Tibial artery (tissue), 4 donors: Measurements from ENCODE around the gene VSTM2B.
A peak's percentile ranks its signal among the peaks of the same experiment; 100 is the strongest.

Source experiments
- DNase-seq, 2 donors: peaks; one replicate each; pipeline ENCODE4 v3.0.0-alpha.2; 2019
- H3K27ac ChIP-seq, 2 donors: fragments of 200-600 bp; sonication (generic) in 1 of 2; 1 replicate in 1 of 2; 2 replicates in 1 of 2; pipeline ENCODE4 v1.5.1; 2018 to 2019; ENCODE audit warnings: mild to moderate bottlenecking in 1 of 2
- H3K27me3 ChIP-seq, 2 donors: fragments of 200-600 bp; sonication (generic) in 1 of 2; one replicate each; pipeline versions ENCODE4 v1.5.1 to v1.6.0; 2016 to 2019
- H3K36me3 ChIP-seq, 3 donors: fragments of 200-600 bp; sonication (generic) in 2 of 3; one replicate each; pipeline ENCODE4 v1.5.1; 2016 to 2019; ENCODE audit warnings: mild to moderate bottlenecking in 2 of 3
- H3K4me1 ChIP-seq, 4 donors: fragments of 200-600 bp; sonication (generic) in 2 of 4; 1 replicate in 3 of 4; 2 replicates in 1 of 4; pipeline ENCODE4 v1.5.1; 2016 to 2019
- H3K4me3 ChIP-seq, 2 donors: fragments of 200-600 bp; sonication (generic) in 1 of 2; 1 replicate in 1 of 2; 2 replicates in 1 of 2; pipeline ENCODE4 v1.5.1; 2018 to 2019; ENCODE audit warnings: mild to moderate bottlenecking in 2 of 2
- H3K9me3 ChIP-seq, 3 donors: fragments of 200-600 bp; sonication (generic) in 1 of 3; one replicate each; pipeline ENCODE4 v1.5.1; 2016 to 2019
- intact Hi-C: fragments of 100-400 bp; cut with DNase I; formaldehyde crosslinking; loops from one replicate; pipeline ENCODE4 v1.15.0; 2023; ENCODE audit warnings: low total_unique reads
- TF ChIP-seq, protein P1 (sequence below), 2 experiments: fragments of 200-600 bp in 1 of 2; fragments of 450-650 bp in 1 of 2; IDR thresholded peaks; one replicate each; pipeline ENCODE4 v1.5.1; 2017 to 2019; ENCODE audit warnings: antibody characterized with exemption in 2 of 2, mild to moderate bottlenecking in 1 of 2, moderate library complexity in 1 of 2

VSTM2B gene

DNA sequence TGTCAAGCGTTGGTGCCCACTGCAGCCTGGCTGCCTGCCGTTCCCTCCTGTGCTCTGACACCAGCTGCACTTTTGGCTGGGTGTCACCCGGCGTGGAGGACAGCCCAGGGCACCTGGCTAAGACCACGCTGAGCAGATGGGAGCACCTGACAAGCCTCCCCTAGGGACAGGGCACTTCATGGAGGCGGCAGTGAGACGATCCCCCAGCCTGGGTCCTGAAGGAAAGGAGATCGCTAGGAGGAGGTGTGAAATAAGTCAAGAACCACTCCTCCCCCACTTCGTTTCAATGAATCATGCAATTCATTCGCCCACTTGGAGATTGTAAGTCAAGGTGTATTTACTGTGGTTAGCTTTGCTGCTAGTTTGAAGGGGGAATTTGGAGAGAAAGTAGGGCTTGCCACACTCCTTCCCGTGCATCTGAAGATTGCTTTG is 38.8 kb downstream of the VSTM2B start:
- intact Hi-C loops: no loop called here
- Histone ChIP-seq H3K27ac (no peak overlapping the region), H3K4me1 (no peaks in the 10 kb centered on the region), H3K4me3 (no peak overlapping the region), H3K36me3 (no peaks in the 10 kb centered on the region), H3K27me3 (peaks cover 0 to 23% of the 10 kb centered on the region in 2 donors), H3K9me3 (peaks cover 0 to 12% (median 10%) of the 10 kb centered on the region in 3 donors)
- peak in 1 of 2 donors; percentile 31 for DNase-seq
- TF ChIP-seq, protein P1, sequence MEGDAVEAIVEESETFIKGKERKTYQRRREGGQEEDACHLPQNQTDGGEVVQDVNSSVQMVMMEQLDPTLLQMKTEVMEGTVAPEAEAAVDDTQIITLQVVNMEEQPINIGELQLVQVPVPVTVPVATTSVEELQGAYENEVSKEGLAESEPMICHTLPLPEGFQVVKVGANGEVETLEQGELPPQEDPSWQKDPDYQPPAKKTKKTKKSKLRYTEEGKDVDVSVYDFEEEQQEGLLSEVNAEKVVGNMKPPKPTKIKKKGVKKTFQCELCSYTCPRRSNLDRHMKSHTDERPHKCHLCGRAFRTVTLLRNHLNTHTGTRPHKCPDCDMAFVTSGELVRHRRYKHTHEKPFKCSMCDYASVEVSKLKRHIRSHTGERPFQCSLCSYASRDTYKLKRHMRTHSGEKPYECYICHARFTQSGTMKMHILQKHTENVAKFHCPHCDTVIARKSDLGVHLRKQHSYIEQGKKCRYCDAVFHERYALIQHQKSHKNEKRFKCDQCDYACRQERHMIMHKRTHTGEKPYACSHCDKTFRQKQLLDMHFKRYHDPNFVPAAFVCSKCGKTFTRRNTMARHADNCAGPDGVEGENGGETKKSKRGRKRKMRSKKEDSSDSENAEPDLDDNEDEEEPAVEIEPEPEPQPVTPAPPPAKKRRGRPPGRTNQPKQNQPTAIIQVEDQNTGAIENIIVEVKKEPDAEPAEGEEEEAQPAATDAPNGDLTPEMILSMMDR (IDR thresholded peaks at IDR 0.05): no peak

DNA sequence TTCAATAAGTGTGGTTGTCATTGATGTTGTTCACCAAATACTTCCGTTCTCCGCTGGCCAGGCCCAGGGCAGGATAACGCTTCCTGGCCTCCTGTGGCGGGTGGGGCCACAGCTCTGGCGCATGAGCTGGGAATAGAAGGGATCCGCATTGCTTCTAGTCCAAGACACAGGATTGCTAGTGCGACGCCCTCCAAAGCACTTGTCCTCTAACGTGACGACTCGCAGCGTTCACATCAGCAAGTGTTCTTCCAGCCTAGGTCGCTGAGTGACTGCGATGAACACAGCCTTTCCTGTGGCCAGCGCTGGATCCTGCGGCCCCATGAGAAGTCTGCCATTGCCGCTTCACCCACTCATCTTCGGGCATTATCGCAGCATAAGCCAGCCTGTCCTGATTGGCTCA is 39.4 kb downstream of the VSTM2B start:
- Histone ChIP-seq H3K36me3 (no peaks in the 10 kb centered on the region), H3K9me3 (peaks cover 0 to 6% (median 4%) of the 10 kb centered on the region in 3 donors), H3K4me1 (no peaks in the 10 kb centered on the region), H3K27me3 (peaks cover 0 to 23% of the 10 kb centered on the region in 2 donors), H3K27ac (no peak overlapping the region), H3K4me3 (no peak overlapping the region)
- DNase-seq: peak in 1 of 2 donors; percentile 21
- TF ChIP-seq, protein P1 (IDR thresholded peaks at IDR 0.05): no peak
- intact Hi-C loops: no loop called here

DNA sequence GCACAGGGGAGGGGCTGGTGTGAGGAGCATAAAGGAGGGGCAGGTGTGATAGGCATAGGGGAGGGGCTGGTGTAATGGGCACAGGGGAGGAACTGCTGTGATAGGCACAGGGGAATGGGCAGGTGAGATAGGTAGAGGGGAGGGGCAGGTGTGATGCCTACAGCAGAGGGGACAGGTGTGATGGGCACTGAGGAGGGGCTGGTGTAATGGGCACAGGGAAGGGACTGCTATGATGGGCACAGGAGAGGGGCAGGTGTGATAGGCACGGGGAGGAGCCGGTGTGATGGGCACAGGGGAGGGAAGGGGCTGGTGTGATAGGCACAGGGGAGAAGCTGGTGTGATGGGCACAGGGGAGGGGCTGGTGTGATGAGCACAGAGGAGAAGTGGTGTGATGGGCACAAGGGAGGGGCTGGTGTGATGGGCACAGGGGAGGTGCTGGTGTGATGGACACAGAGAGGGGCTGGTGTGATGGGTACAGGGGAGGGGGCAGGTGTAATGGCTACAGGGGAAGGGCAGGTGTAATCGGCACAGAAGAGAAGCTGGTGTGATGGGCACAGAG is 40.8 kb downstream of the VSTM2B start:
- Histone ChIP-seq H3K27me3 (peaks cover 0 to 23% of the 10 kb centered on the region in 2 donors), H3K27ac (no peak overlapping the region), H3K4me3 (no peak overlapping the region), H3K4me1 (no peaks in the 10 kb centered on the region), H3K36me3 (no peaks in the 10 kb centered on the region), H3K9me3 (no peaks in the 10 kb centered on the region)
- intact Hi-C loops: no loop called here
- peak in 1 of 2 donors; percentile 40 for DNase-seq
- TF ChIP-seq, protein P1 (IDR thresholded peaks at IDR 0.05): no peak

DNA sequence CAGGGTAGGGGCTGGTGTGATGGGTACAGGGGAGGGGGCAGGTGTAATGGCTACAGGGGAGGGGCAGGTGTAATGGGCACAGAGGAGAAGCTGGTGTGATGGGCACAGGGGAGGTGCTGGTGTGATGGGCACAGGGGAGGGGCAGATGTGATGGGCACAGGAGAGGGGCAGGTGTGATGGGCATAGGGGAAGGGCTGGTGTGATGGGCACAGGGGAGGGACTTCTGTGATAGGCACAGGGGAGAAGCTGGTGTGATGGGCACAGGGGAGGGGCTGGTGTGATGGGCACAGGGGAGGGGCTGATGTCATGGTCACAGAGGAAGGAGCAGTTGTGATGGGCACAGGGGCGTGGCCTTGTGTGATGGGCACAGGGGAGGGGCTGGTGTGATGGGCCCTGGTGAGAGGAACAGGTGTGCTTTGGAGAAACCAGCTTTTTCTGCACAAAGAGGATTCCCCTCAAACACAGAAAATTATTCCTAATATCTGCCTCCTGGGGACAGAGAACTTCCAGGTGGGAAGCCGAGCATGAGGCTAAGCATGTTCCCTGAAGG is 41.6 kb downstream of the VSTM2B start:
- no peak overlapping the region for H3K4me3 ChIP-seq
- DNase-seq: peak in 1 of 2 donors; percentile 11
- H3K27ac ChIP-seq: no peak overlapping the region
- no peaks in the 10 kb centered on the region for H3K36me3 ChIP-seq
- peaks cover 0 to 27% of the 10 kb centered on the region in 2 donors for H3K27me3 ChIP-seq
- H3K4me1 ChIP-seq: no peaks in the 10 kb centered on the region
- H3K9me3 ChIP-seq: no peaks in the 10 kb centered on the region
- intact Hi-C loops: no loop called here
- TF ChIP-seq, protein P1 (IDR thresholded peaks at IDR 0.05): no peak

DNA sequence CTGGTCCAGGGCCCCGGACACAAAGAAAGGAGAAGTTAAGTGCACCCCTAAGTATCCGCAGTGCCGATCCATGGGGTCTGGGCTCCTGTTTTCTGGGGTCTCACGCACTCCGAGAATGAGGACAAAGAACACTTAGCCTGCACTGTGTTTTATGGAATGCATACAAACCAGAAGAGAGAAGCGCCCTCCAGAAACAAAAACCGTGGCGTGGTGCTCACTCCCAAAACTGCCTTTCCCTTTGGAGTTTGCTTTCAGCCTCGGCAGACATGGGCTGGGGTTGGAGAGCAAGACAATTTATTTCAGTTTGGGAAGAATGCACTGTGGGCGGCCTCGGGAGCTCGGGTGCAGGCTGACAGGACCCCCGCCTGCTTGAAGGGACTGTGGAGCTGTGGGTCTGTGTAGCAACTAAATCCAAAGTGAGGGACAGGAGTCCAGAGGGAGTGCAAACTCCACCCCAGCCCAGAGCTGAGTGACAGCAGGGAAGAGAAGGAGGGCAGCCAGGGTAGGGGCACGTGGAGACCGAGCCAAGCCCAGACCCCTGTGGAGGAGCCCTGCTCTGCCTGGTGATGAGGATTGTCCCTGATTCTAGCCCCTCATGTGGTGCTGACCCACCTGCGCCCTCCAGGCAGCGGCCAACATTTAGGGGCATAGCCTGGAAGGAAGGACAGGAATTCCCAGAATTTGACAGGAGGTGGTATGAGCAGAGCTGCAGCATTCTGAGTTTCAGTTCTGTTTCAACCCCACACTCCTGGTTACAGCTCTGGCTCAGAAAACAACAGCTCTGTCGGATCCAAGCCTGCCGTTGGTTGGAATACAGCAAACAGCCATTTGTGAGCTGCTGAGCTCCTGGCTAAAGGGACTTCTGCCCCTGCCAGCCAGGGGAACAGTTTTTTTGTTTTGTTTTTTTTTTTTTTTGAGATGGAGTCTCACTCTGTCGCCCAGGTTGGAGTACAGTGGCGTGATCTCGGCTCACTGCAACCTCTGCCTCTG is 42.5 kb downstream of the VSTM2B start:
- no peak overlapping the region for H3K27ac ChIP-seq
- intact Hi-C loops: no loop called here
- H3K4me3 ChIP-seq: no peak overlapping the region
- DNase-seq: peak in 1 of 2 donors; percentile 46
- no peaks in the 10 kb centered on the region for H3K9me3 ChIP-seq
- H3K27me3 ChIP-seq: peaks cover 0 to 28% of the 10 kb centered on the region in 2 donors
- H3K36me3 ChIP-seq: no peaks in the 10 kb centered on the region
- TF ChIP-seq, protein P1 (IDR thresholded peaks at IDR 0.05): no peak
- no peaks in the 10 kb centered on the region for H3K4me1 ChIP-seq
